BLaER1 treated with 17β-estradiol and CSF1 and Interleukin-3, amounts not matched to agents 10 nM and 100 nM (cell line): ENCODE data around the gene SARDH.

ENCODE experiments used
- H3K27ac ChIP-seq, 11 experiments: shearing (Covaris generic); formaldehyde crosslinking; 2 replicates each; pipeline ENCODE4 v1.8.1; 2022
- H3K27me3 ChIP-seq, 11 experiments: shearing (Covaris generic); formaldehyde crosslinking; 2 replicates each; pipeline ENCODE4 v1.8.1; 2022
- H3K36me3 ChIP-seq, 11 experiments: shearing (Covaris generic); formaldehyde crosslinking; 2 replicates each; pipeline ENCODE4 v1.8.1; 2022
- H3K4me1 ChIP-seq, 10 experiments: shearing (Covaris generic); formaldehyde crosslinking; 2 replicates each; pipeline ENCODE4 v1.8.1; 2022
- H3K4me2 ChIP-seq, 11 experiments: shearing (Covaris generic); formaldehyde crosslinking; 2 replicates each; pipeline ENCODE4 v1.8.1; 2022
- H3K4me3 ChIP-seq, 10 experiments: shearing (Covaris generic); formaldehyde crosslinking; 2 replicates each; pipeline ENCODE4 v1.8.1; 2022
- H3K9ac ChIP-seq, 11 experiments: shearing (Covaris generic); formaldehyde crosslinking; 2 replicates each; pipeline ENCODE4 v1.8.1; 2022
- H3K9me3 ChIP-seq, 11 experiments: shearing (Covaris generic); formaldehyde crosslinking; replicated peaks in 1 of 11; 2 replicates each; pipeline ENCODE4 v1.8.1; 2022
- H4K20me1 ChIP-seq, 11 experiments: shearing (Covaris generic); formaldehyde crosslinking; 2 replicates each; pipeline ENCODE4 v1.8.1; 2022
- Cebpa-rat ChIP-seq, 11 experiments: shearing (Covaris generic); IDR thresholded peaks; 2 replicates each; pipeline ENCODE4 v1.8.1; 2022

The SARDH gene

DNA sequence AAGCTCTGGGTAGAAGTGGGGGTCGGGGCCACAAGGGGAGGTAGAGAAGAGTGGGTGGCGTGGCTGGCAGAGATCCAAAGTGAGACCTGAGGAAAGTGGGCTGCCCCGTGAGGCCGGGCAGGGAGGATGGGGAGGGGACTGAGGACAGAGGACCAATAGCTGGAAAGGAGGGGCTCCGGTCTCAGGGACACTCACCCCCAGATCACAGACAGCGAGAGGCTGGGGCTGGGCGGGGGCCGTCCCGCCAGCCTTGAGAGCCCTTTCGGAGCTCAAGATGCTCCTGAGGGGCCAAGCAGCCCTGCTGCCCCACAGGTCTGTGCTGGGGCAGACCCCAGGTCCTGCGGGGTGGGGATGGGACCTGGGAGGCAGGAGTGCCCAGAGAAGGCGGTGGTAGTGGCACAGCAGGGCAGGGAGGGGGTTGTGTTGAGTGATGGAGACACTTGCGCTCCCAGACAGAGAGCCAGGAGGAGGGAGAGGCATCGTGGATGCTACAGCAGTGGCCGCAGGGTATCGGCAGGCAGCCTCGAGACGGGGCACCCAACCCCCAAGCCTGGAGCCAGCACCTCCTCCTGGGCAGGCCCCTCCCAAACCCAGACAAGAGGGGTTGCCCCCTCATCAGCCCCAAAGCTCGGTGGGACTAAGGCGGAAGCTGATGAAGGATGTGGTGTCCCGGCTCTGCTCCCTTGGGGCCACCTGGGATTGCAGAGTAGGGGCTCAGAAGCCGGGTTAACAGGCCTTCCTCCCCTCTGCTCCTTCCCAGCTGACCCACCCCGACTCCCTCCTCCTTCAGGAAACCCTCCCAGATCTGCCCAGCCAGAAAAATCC lies 3.4 kb downstream of the SARDH start:
- peak overlapping the region in 9 of 11 experiments; percentile 8 to 71 (median 53); a peak in 16 of 22 replicates for H3K9ac ChIP-seq
- peak overlapping the region; percentile 62 to 100 (median 94) for H3K4me2 ChIP-seq
- no peaks in the 10 kb centered on the region for H3K36me3 ChIP-seq
- peaks cover 45 to 78% (median 63%) of the 10 kb centered on the region in 10 experiments for H3K4me1 ChIP-seq
- H4K20me1 ChIP-seq, result peaks cover 0 to 31% (median 19%) of the 10 kb centered on the region in 11 experiments; a peak in 13 of 22 replicates
- H3K9me3 ChIP-seq, result 0 out of 22 replicates have a peak, but pooled peaks cover 0 to 3% (median 0%) of the 10 kb centered on the region in 11 experiments
- peak overlapping the region in 8 of 10 experiments; percentile 5 to 58 (median 38); a peak in 11 of 20 replicates for H3K4me3 ChIP-seq
- 0 out of 22 replicates have a peak, but pooled peaks of 1 of the 11 experiments have one; percentile 7 for TF ChIP-seq Cebpa-rat (IDR thresholded peaks at IDR 0.05)
- H3K27me3 ChIP-seq, result peaks cover 0 to 12% (median 0%) of the 10 kb centered on the region in 11 experiments; a peak in 3 of 22 replicates
- H3K27ac ChIP-seq, result peak overlapping the region in 8 of 11 experiments; percentile 7 to 73 (median 64); a peak in 12 of 22 replicates

DNA sequence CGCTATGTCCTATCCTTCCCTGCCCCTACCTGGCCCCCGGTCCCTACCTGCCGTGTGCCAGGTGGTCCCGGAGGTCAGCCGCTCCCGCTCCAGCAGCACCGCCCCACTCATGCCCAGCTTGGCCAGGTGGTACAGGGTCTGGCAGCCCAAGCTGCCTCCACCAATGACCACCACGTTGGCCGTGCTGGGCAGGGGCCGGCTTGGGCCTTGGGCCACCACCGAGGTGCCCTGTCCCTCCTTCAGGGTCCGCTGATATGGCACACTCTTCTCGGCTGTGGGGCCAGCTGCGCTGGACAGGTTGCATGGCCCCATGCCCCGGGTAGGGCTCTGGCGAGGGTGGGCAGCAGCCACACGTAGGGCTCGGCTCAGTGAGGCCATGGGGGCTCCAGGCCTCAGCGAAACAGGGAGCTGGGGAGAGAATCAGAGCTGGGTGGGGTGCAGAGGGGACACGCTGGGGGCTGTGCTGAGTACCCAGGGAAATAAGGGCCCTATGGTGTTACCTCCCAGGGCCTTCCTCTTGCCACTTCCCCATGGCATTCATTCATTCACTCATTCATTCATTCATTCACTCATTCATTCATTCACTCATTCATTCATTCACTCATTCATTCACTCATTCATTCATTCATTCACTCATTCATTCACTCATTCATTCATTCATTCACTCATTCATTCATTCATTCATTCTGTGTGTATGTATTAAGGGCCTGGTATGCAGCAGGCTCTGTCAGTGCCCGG lies 4.2 kb downstream of the SARDH start:
- H3K27me3 ChIP-seq, result peaks cover 0 to 12% (median 0%) of the 10 kb centered on the region in 11 experiments; a peak in 3 of 22 replicates
- peaks cover 43 to 70% (median 58%) of the 10 kb centered on the region in 10 experiments for H3K4me1 ChIP-seq
- H3K9ac ChIP-seq, result peak overlapping the region in 4 of 11 experiments; percentile 59 to 71 (median 66); a peak in 5 of 22 replicates
- peaks cover 0 to 33% (median 19%) of the 10 kb centered on the region in 11 experiments; a peak in 13 of 22 replicates for H4K20me1 ChIP-seq
- H3K4me2 ChIP-seq, result peak overlapping the region; percentile 62 to 100 (median 94); a peak in 21 of 22 replicates
- H3K36me3 ChIP-seq, result no peaks in the 10 kb centered on the region
- peak overlapping the region in 3 of 11 experiments; percentile 69 to 73 (median 72); a peak in 5 of 22 replicates for H3K27ac ChIP-seq
- no peak for TF ChIP-seq Cebpa-rat (IDR thresholded peaks at IDR 0.05)
- H3K9me3 ChIP-seq, result 0 out of 22 replicates have a peak, but pooled peaks cover 0 to 3% (median 0%) of the 10 kb centered on the region in 11 experiments
- peak overlapping the region in 1 of 10 experiments; percentile 42; a peak in 2 of 20 replicates for H3K4me3 ChIP-seq

DNA sequence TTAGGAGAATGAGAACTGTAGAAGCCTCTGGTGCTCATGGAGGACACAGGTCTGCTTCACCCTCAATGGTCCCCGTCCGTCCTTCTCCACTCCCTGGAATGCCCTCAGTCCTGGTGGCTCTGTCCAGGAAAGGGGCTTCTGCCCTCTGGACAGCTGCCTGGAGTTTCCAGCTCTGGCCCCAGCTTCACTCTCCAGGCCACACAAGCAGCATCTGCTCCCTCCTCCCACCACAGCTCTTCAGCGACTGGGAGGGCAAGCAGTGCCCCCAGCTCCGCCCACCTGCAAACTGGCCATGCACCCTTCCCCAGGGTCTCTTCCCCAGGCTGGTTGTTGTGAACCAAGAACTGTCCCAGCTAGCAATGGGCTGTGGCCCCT lies 4.7 kb downstream of the SARDH start:
- H3K9me3 ChIP-seq, result 0 out of 22 replicates have a peak, but pooled peaks cover 0 to 3% (median 0%) of the 10 kb centered on the region in 11 experiments

DNA sequence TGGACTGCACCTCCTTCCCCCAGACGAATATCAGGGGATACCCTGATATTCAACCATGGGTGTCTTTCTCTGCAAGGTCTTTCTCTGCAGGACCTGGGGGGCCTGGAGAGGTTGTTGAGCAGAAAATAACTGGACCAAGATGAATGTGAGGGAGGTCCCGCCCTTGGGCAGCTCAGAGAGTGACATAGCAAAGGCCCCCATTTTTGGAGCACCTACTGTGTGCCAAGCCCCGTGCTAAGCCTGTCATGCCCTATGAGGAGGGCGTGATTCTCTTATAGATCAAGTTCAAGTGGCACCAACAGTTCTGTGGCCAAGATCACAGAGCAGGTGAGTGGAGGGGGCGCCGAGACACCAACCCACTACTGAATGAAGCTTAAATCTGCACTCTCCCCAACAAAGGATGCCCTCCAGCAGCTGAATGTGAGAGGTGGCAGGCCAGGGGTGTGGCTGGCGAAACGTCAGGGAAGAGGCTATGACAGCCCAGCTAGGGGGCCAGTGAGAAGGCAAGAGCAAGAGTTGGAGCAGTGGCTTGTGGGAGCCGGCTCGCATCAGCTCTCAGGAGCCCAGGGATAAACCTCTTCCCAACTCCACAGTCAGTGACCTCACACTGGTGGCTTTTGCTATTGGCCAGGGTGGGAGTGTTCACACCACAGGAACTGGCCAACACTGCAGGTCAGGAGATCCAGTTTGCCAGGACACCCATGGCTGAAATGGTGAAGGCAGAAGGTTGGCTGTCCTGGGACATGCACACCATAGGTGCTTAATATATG lies 5.3 kb downstream of the SARDH start:
- Histone ChIP-seq H4K20me1 (peaks cover 0 to 32% (median 19%) of the 10 kb centered on the region in 11 experiments; a peak in 13 of 22 replicates), H3K9ac (no peak overlapping the region), H3K36me3 (no peaks in the 10 kb centered on the region), H3K4me2 (peak overlapping the region in 3 of 11 experiments; percentile 93 to 97 (median 96); a peak in 5 of 22 replicates), H3K27ac (no peak overlapping the region), H3K4me1 (peaks cover 32 to 64% (median 50%) of the 10 kb centered on the region in 10 experiments), H3K9me3 (0 out of 22 replicates have a peak, but pooled peaks cover 0 to 3% (median 0%) of the 10 kb centered on the region in 11 experiments), H3K27me3 (peaks cover 0 to 12% (median 0%) of the 10 kb centered on the region in 11 experiments; a peak in 4 of 22 replicates), H3K4me3 (no peak overlapping the region)
- no peak for TF ChIP-seq Cebpa-rat (IDR thresholded peaks at IDR 0.05)

More for the DNA sequence above, 4.7 kb downstream of the SARDH start:
- peaks cover 0 to 31% (median 19%) of the 10 kb centered on the region in 11 experiments; a peak in 13 of 22 replicates for H4K20me1 ChIP-seq
- peak overlapping the region in 8 of 11 experiments; percentile 90 to 100 (median 96); a peak in 12 of 22 replicates for H3K4me2 ChIP-seq
- H3K4me3 ChIP-seq, result no peak overlapping the region
- no peak for TF ChIP-seq Cebpa-rat (IDR thresholded peaks at IDR 0.05)
- no peak overlapping the region for H3K9ac ChIP-seq
- H3K27me3 ChIP-seq, result peaks cover 0 to 12% (median 0%) of the 10 kb centered on the region in 11 experiments; a peak in 3 of 22 replicates
- H3K27ac ChIP-seq, result no peak overlapping the region
- no peaks in the 10 kb centered on the region for H3K36me3 ChIP-seq
- peaks cover 38 to 64% (median 53%) of the 10 kb centered on the region in 10 experiments for H3K4me1 ChIP-seq

GRCh38 chr9:133731876-133732638 lies 6.1 kb downstream of the SARDH start:
- no peak overlapping the region for H3K4me2 ChIP-seq

GRCh38 chr9:133730994-133731715 lies 7.0 kb downstream of the SARDH start:
- Histone ChIP-seq H3K4me3 (no peak overlapping the region), H4K20me1 (peaks cover 0 to 47% (median 25%) of the 10 kb centered on the region in 11 experiments; a peak in 15 of 22 replicates), H3K36me3 (no peaks in the 10 kb centered on the region), H3K4me1 (peaks cover 31 to 64% (median 50%) of the 10 kb centered on the region in 10 experiments), H3K9ac (no peak overlapping the region), H3K27ac (no peak overlapping the region), H3K4me2 (peak overlapping the region in 1 of 11 experiments; percentile 1; a peak in 1 of 22 replicates), H3K9me3 (0 out of 22 replicates have a peak, but pooled peaks cover 0 to 3% (median 0%) of the 10 kb centered on the region in 11 experiments), H3K27me3 (peaks cover 0 to 12% (median 0%) of the 10 kb centered on the region in 11 experiments; a peak in 4 of 22 replicates)
- no peak for TF ChIP-seq Cebpa-rat (IDR thresholded peaks at IDR 0.05)

More at GRCh38 chr9:133731876-133732638, 6.1 kb downstream of the SARDH start:
- Histone ChIP-seq H3K36me3 (no peaks in the 10 kb centered on the region), H3K9me3 (0 out of 22 replicates have a peak, but pooled peaks cover 0 to 3% (median 0%) of the 10 kb centered on the region in 11 experiments), H3K27me3 (peaks cover 0 to 12% (median 0%) of the 10 kb centered on the region in 11 experiments; a peak in 4 of 22 replicates), H3K27ac (no peak overlapping the region), H3K4me3 (no peak overlapping the region), H3K9ac (no peak overlapping the region), H4K20me1 (peaks cover 0 to 40% (median 20%) of the 10 kb centered on the region in 11 experiments; a peak in 15 of 22 replicates), H3K4me1 (peaks cover 29 to 64% (median 50%) of the 10 kb centered on the region in 10 experiments)
- no peak for TF ChIP-seq Cebpa-rat (IDR thresholded peaks at IDR 0.05)
